SK-N-SH treated with all-trans-retinoic acid at 6 μM for 48 hours (cell line): ENCODE data around the gene TMEM244.

ENCODE experiments used
- ATAC-seq: fragments of 200-7000 bp; cut with Tn5 transposase; 3 replicates; pipeline ENCODE4 v1.9.1; 2020; ENCODE audit warnings: mild to moderate bottlenecking, moderate library complexity
- ARNTL ChIP-seq: fragments of 450-650 bp; formaldehyde crosslinking; IDR thresholded peaks from 2 replicates; pipeline ENCODE4 v1.5.0; 2020; ENCODE audit warnings: low read depth, mild to moderate bottlenecking, moderate library complexity, borderline replicate concordance
- BACH2 ChIP-seq: fragments of 250-450 bp; sonication (Bioruptor Pico); IDR thresholded peaks from 2 replicates; pipeline ENCODE4 v1.9.0; 2021; ENCODE audit warnings: mild to moderate bottlenecking, borderline replicate concordance
- ESRRG ChIP-seq: fragments of 250-450 bp; sonication (Bioruptor Pico); IDR thresholded peaks from 2 replicates; pipeline ENCODE4 v1.6.1; 2021; ENCODE audit warnings: mild to moderate bottlenecking
- GLIS3 ChIP-seq: fragments of 250-450 bp; sonication (Bioruptor Pico); IDR thresholded peaks from 2 replicates; pipeline ENCODE4 v1.5.0; 2020; ENCODE audit warnings: mild to moderate bottlenecking, moderate library complexity
- OSR1 ChIP-seq: fragments of 250-450 bp; sonication (Bioruptor Pico); IDR thresholded peaks from 2 replicates; pipeline ENCODE4 v1.8.0; 2022; ENCODE audit warnings: moderate library complexity, mild to moderate bottlenecking, inconsistent platforms
- PPARA ChIP-seq: fragments of 250-450 bp; sonication (Bioruptor Pico); IDR thresholded peaks from 2 replicates; pipeline ENCODE4 v1.5.0; 2020; ENCODE audit warnings: mild to moderate bottlenecking, borderline replicate concordance
- RARB ChIP-seq: fragments of 250-450 bp; sonication (Bioruptor Pico); IDR thresholded peaks from 2 replicates; pipeline ENCODE4 v1.8.0; 2021; ENCODE audit warnings: mild to moderate bottlenecking, moderate library complexity
- SNAI2 ChIP-seq: fragments of 250-450 bp; sonication (Bioruptor Pico); IDR thresholded peaks from 2 replicates; pipeline ENCODE4 v1.5.0; 2020; ENCODE audit warnings: mild to moderate bottlenecking, moderate library complexity
- TCF4 ChIP-seq: fragments of 250-450 bp; sonication (Bioruptor Pico); IDR thresholded peaks from 2 replicates; pipeline ENCODE4 v1.8.0; 2021; ENCODE audit warnings: mild to moderate bottlenecking, moderate library complexity, borderline replicate concordance
- TOX ChIP-seq: fragments of 250-450 bp; sonication (Bioruptor Pico); IDR thresholded peaks from 2 replicates; pipeline ENCODE4 v1.8.0; 2021; ENCODE audit warnings: mild to moderate bottlenecking, moderate library complexity, borderline replicate concordance
- ZC3H10 ChIP-seq: fragments of 250-450 bp; sonication (Bioruptor Pico); IDR thresholded peaks from 2 replicates; pipeline ENCODE4 v1.5.1; 2021; ENCODE audit warnings: mild to moderate bottlenecking, moderate library complexity
- ZFP30 ChIP-seq: fragments of 450-650 bp; formaldehyde crosslinking; IDR thresholded peaks from 2 replicates; pipeline ENCODE4 v1.5.0; 2022; ENCODE audit warnings: mild to moderate bottlenecking, moderate library complexity
- ZNF565 ChIP-seq: fragments of 450-650 bp; formaldehyde crosslinking; conservative IDR thresholded peaks from 2 replicates; pipeline ENCODE4 v1.5.0; 2020; ENCODE audit warnings: low read depth, mild to moderate bottlenecking, moderate library complexity
- ZNF70 ChIP-seq: fragments of 450-650 bp; formaldehyde crosslinking; IDR thresholded peaks from 2 replicates; pipeline ENCODE4 v1.5.0; 2020; ENCODE audit warnings: mild to moderate bottlenecking, moderate library complexity
- TF ChIP-seq, protein P1 (sequence below): fragments of 250-450 bp; sonication (Bioruptor Pico); IDR thresholded peaks from 2 replicates; pipeline ENCODE4 v1.5.0; 2020; ENCODE audit warnings: mild to moderate bottlenecking, moderate library complexity
- TF ChIP-seq, protein P2 (sequence below): fragments of 250-450 bp; sonication (Bioruptor Pico); IDR thresholded peaks from 2 replicates; pipeline ENCODE4 v1.8.0; 2021; ENCODE audit warnings: low read depth, mild to moderate bottlenecking, moderate library complexity, borderline replicate concordance
- TF ChIP-seq, protein P3 (sequence below): fragments of 250-450 bp; sonication (Bioruptor Pico); IDR thresholded peaks from 2 replicates; pipeline ENCODE4 v1.8.0; 2020; ENCODE audit warnings: mild to moderate bottlenecking, moderate library complexity, borderline replicate concordance
- TF ChIP-seq, protein P4 (sequence below): fragments of 250-450 bp; sonication (Bioruptor Pico); IDR thresholded peaks from 2 replicates; pipeline ENCODE4 v1.5.1; 2021; ENCODE audit warnings: mild to moderate bottlenecking, moderate library complexity

Gene TMEM244

DNA sequence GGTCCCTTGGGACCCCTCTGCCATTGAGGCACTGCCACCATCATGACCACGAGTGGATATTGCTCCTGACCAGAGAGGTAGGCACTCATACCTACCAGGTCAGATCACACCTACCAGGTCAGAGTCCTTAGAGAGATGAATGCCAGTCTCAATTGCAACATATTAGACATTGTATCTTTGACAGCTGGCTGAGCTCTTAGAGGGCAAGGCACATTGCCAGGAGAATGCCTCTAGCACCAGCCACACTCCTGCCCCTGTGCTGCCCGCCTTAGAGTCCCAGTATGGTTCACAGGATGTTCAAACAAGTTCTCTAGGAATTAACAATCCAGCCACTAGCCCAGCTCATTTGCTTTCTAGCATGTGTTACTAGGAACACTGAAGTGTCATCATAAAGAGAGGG, 65.9 kb downstream of the TMEM244 start:
- TF ChIP-seq, protein P1, sequence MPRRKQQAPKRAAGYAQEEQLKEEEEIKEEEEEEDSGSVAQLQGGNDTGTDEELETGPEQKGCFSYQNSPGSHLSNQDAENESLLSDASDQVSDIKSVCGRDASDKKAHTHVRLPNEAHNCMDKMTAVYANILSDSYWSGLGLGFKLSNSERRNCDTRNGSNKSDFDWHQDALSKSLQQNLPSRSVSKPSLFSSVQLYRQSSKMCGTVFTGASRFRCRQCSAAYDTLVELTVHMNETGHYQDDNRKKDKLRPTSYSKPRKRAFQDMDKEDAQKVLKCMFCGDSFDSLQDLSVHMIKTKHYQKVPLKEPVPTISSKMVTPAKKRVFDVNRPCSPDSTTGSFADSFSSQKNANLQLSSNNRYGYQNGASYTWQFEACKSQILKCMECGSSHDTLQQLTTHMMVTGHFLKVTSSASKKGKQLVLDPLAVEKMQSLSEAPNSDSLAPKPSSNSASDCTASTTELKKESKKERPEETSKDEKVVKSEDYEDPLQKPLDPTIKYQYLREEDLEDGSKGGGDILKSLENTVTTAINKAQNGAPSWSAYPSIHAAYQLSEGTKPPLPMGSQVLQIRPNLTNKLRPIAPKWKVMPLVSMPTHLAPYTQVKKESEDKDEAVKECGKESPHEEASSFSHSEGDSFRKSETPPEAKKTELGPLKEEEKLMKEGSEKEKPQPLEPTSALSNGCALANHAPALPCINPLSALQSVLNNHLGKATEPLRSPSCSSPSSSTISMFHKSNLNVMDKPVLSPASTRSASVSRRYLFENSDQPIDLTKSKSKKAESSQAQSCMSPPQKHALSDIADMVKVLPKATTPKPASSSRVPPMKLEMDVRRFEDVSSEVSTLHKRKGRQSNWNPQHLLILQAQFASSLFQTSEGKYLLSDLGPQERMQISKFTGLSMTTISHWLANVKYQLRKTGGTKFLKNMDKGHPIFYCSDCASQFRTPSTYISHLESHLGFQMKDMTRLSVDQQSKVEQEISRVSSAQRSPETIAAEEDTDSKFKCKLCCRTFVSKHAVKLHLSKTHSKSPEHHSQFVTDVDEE (CRISPR knock-in tag) = no peak
- TF ChIP-seq, protein P2, sequence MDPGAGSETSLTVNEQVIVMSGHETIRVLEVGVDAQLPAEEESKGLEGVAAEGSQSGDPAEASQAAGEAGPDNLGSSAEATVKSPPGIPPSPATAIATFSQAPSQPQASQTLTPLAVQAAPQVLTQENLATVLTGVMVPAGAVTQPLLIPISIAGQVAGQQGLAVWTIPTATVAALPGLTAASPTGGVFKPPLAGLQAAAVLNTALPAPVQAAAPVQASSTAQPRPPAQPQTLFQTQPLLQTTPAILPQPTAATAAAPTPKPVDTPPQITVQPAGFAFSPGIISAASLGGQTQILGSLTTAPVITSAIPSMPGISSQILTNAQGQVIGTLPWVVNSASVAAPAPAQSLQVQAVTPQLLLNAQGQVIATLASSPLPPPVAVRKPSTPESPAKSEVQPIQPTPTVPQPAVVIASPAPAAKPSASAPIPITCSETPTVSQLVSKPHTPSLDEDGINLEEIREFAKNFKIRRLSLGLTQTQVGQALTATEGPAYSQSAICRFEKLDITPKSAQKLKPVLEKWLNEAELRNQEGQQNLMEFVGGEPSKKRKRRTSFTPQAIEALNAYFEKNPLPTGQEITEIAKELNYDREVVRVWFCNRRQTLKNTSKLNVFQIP (CRISPR knock-in tag) = no peak
- TF ChIP-seq OSR1 (no peak), ZNF70 (CRISPR knock-in tag) (no peak)
- no peak for ATAC-seq

DNA sequence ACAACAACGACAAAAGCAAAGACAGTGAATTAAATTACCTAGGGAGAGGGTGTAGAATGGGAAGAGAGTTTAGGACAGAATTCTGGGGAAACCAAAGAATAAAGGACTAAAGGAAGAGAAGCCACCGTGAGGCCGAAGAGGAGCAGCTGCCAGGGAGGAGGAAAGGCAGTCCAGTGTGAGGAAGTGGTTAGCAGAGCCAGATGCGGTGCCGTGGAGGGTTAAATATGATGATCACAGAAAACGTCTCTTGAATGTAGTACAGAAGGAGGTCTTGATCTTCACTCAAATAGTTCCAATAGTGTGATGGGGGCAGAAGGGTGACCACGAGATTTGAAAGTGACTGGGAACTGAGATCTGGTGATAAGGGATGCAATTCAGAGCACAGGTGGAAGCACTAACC, 67.7 kb downstream of the TMEM244 start:
- ATAC-seq = no peak
- TF ChIP-seq BACH2 (CRISPR knock-in tag) = no peak

DNA sequence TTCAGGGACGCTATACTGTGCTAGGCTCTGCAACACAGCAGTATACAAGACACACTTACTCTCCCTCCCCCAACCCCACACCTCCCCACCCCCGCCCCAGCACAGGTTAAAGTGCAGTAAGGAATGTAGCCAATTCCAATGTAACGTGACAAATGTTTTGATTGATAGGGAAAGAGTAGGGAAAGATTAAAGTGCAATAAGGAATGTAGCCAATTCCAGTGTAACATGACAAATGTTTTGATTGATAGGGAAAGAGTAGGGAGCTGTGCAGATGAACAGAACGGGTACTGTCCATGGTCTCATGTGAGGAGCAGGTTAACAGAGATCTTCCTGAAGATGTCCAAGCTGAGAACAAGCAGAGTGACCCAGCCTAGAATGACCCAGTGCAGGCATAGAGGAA, 69.1 kb downstream of the TMEM244 start:
- TF ChIP-seq TCF4 = no peak
- TF ChIP-seq ESRRG = no peak
- TF ChIP-seq OSR1 = no peak
- no peak for TF ChIP-seq RARB (CRISPR knock-in tag)
- TF ChIP-seq, protein P3, sequence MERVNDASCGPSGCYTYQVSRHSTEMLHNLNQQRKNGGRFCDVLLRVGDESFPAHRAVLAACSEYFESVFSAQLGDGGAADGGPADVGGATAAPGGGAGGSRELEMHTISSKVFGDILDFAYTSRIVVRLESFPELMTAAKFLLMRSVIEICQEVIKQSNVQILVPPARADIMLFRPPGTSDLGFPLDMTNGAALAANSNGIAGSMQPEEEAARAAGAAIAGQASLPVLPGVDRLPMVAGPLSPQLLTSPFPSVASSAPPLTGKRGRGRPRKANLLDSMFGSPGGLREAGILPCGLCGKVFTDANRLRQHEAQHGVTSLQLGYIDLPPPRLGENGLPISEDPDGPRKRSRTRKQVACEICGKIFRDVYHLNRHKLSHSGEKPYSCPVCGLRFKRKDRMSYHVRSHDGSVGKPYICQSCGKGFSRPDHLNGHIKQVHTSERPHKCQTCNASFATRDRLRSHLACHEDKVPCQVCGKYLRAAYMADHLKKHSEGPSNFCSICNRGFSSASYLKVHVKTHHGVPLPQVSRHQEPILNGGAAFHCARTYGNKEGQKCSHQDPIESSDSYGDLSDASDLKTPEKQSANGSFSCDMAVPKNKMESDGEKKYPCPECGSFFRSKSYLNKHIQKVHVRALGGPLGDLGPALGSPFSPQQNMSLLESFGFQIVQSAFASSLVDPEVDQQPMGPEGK = no peak
- no peak for TF ChIP-seq TOX (CRISPR knock-in tag)
- no peak for TF ChIP-seq ZC3H10 (CRISPR knock-in tag)
- TF ChIP-seq PPARA = no peak
- TF ChIP-seq, protein P4, sequence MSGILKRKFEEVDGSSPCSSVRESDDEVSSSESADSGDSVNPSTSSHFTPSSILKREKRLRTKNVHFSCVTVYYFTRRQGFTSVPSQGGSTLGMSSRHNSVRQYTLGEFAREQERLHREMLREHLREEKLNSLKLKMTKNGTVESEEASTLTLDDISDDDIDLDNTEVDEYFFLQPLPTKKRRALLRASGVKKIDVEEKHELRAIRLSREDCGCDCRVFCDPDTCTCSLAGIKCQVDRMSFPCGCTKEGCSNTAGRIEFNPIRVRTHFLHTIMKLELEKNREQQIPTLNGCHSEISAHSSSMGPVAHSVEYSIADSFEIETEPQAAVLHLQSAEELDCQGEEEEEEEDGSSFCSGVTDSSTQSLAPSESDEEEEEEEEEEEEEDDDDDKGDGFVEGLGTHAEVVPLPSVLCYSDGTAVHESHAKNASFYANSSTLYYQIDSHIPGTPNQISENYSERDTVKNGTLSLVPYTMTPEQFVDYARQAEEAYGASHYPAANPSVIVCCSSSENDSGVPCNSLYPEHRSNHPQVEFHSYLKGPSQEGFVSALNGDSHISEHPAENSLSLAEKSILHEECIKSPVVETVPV (CRISPR knock-in tag) = no peak
- TF ChIP-seq ZFP30 = no peak
- TF ChIP-seq, protein P1 (CRISPR knock-in tag) = no peak
- TF ChIP-seq, protein P2 (CRISPR knock-in tag) = no peak
- TF ChIP-seq SNAI2 (CRISPR knock-in tag) = no peak
- no peak for TF ChIP-seq ZNF565 (CRISPR knock-in tag)
- no peak for TF ChIP-seq ARNTL (CRISPR knock-in tag)
- TF ChIP-seq GLIS3 (CRISPR knock-in tag) = no peak
- ATAC-seq = no peak
